ENCODE measurements around the gene PTDSS2. TPM values are rescaled to one million over a fixed set of nuclear protein-coding genes. Genes with fewer than 3 reads are reported as not detected.

The PTDSS2 gene
- total and polyA plus RNA-seq, 4 experiments from 2014 or later: 5.5 to 26.1 (median 14.8) TPM

DNA sequence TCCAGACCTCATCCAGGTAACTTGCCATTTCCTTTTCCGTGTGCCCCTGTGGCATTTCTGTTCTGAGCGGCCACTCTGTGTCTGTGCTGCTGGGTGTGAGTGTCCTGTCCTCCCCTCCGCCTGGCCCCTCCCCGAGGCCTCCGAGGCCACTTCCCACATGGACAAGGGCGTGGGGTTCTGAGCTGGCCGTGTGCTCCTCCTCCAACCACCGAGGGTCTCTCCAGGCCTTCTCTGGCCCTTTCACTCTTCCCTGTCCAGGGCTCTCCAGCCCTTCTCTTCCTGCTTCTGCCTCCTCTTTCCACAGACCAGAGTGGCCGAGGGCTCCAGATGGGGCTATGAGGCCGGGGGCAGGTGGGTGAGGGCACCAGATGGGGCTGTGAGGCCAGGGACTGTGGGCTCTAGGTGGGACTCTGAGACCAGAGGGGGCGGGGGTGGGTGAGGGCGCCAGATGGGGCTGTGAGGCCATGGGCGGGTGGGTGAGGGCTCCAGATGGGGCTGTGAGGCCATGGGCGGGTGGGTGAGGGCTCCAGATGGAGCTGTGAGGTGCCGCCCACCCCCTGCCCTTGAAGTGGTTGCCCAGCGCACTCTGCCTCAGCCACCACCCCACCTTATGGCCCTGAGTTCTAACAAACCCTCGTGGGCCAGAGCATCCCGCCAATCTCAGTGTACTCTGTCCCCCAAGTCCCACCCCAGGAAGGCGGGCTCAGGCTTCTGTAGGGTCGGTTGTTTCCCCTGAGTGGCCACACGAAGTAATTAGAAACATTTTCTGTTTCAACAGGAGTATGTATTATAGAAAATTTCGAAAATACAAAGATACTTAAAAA is 24.1 kb downstream of the PTDSS2 start:
- Mint-ChIP-seq H3K27ac (no peak overlapping the region), H3K9me3 (no peaks in the 10 kb centered on the region), H3K4me1 (peaks cover 0 to 2% (median 0%) of the 10 kb centered on the region in 4 donors), H3K4me3 (no peak overlapping the region), H3K36me3 (no peaks in the 10 kb centered on the region), H3K27me3 (no peaks in the 10 kb centered on the region)
- CTCF ChIA-PET (ENCODE audit: partially characterized antibody): no interaction called here
- intact Hi-C loops (cut with micrococcal nuclease): no loop called here
- POLR2A ChIA-PET (ENCODE audit: partially characterized antibody): interaction anchor here (1.3 kb wide), 1 partner anchor 9 kb away, joined by 3 read pairs; no protein-coding TSS in a partner anchor
- DNase-seq: no peak
- H3K4me1 ChIP-seq (ENCODE audit: insufficient read depth, low read length): no peaks in the 10 kb centered on the region
- H3K4me3 ChIP-seq (ENCODE audit: low read length in 2 of 2): no peak overlapping the region
- no peaks in the 10 kb centered on the region for H3K27me3 ChIP-seq (ENCODE audit: insufficient read depth, low read length)
- no peaks in the 10 kb centered on the region for H3K36me3 ChIP-seq (ENCODE audit: insufficient read depth, low read length)
- no peaks in the 10 kb centered on the region for H3K9me3 ChIP-seq (ENCODE audit: control insufficient read depth in 1 of 2, low read length in 2 of 2)
- H3K27ac ChIP-seq (ENCODE audit: low read depth, low read length): no peak overlapping the region

DNA sequence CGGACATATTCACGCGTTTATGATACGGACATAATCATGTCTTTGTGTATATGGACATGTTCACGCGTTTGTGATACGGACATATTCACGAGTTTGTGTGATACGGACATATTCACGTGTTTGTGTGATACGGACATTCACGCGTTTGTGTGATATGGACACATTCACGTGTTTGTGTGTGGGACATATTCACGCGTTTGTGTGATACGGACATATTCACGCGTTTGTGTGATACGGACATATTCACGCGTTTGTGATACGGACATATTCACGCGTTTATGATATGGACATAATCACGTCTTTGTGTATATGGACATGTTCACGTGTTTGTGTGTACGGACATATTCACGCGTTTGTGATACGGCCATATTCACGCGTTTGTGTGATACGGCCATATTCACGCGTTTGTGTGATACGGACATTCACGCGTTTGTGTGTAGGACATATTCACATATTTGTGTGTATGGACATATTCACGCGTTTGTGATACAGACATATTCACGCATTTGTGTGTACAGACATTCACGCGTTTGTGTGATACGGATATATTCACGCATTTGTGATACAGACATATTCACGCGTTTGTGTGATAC is 24.9 kb downstream of the PTDSS2 start:
- no peaks in the 10 kb centered on the region for H3K36me3 Mint-ChIP-seq
- H3K27me3 Mint-ChIP-seq: no peaks in the 10 kb centered on the region
- no peaks in the 10 kb centered on the region for H3K27me3 ChIP-seq (ENCODE audit: insufficient read depth, low read length)
- no peak overlapping the region for H3K4me3 Mint-ChIP-seq
- no peaks in the 10 kb centered on the region for H3K4me1 ChIP-seq (ENCODE audit: insufficient read depth, low read length)
- H3K9me3 Mint-ChIP-seq: no peaks in the 10 kb centered on the region
- no peaks in the 10 kb centered on the region for H3K9me3 ChIP-seq (ENCODE audit: control insufficient read depth in 1 of 2, low read length in 2 of 2)
- H3K27ac Mint-ChIP-seq: no peak overlapping the region
- no peak overlapping the region for H3K4me3 ChIP-seq (ENCODE audit: low read length in 2 of 2)
- no peak for DNase-seq
- H3K36me3 ChIP-seq (ENCODE audit: insufficient read depth, low read length): no peaks in the 10 kb centered on the region
- intact Hi-C loops (cut with micrococcal nuclease): no loop called here
- H3K27ac ChIP-seq (ENCODE audit: low read depth, low read length): no peak overlapping the region
- CTCF ChIA-PET (ENCODE audit: partially characterized antibody): no interaction called here
- POLR2A ChIA-PET (ENCODE audit: partially characterized antibody): no interaction called here
- peaks cover 0 to 2% (median 0%) of the 10 kb centered on the region in 4 donors for H3K4me1 Mint-ChIP-seq

DNA sequence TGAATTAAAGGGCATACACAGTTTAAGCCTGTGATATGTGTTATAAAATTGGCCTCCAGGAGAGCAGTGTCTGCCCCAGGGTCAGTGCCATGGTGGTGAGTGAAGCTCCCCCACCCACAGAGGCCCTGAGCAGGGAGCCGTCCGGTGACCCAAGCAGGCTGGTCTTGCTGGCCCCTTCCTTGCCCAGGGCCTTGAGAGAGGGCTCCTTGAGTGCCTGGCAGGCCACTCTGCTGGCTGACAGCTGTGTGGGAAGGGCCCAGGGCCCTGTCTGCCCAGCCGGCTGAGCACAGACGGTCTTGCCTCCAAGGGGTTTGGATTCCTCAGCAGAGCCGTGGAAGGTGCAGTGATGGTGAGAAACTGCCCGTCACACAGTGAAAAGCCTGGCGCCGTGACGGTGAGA is 25.9 kb downstream of the PTDSS2 start:
- H3K27ac ChIP-seq (ENCODE audit: low read depth, low read length): no peak overlapping the region
- H3K36me3 Mint-ChIP-seq: no peaks in the 10 kb centered on the region
- H3K27me3 Mint-ChIP-seq: no peaks in the 10 kb centered on the region
- H3K4me1 Mint-ChIP-seq: no peaks in the 10 kb centered on the region
- intact Hi-C loops (cut with micrococcal nuclease): no loop called here
- H3K9me3 Mint-ChIP-seq: no peaks in the 10 kb centered on the region
- H3K9me3 ChIP-seq (ENCODE audit: control insufficient read depth in 1 of 2, low read length in 2 of 2): no peaks in the 10 kb centered on the region
- ChIA-PET POLR2A (ENCODE audit: partially characterized antibody) (no interaction called here), CTCF (ENCODE audit: partially characterized antibody) (no interaction called here)
- no peak overlapping the region for H3K27ac Mint-ChIP-seq
- no peaks in the 10 kb centered on the region for H3K27me3 ChIP-seq (ENCODE audit: insufficient read depth, low read length)
- H3K4me3 ChIP-seq (ENCODE audit: low read length in 2 of 2): no peak overlapping the region
- H3K4me3 Mint-ChIP-seq: no peak overlapping the region
- no peak for DNase-seq
- no peaks in the 10 kb centered on the region for H3K36me3 ChIP-seq (ENCODE audit: insufficient read depth, low read length)
- H3K4me1 ChIP-seq (ENCODE audit: insufficient read depth, low read length): no peaks in the 10 kb centered on the region

DNA sequence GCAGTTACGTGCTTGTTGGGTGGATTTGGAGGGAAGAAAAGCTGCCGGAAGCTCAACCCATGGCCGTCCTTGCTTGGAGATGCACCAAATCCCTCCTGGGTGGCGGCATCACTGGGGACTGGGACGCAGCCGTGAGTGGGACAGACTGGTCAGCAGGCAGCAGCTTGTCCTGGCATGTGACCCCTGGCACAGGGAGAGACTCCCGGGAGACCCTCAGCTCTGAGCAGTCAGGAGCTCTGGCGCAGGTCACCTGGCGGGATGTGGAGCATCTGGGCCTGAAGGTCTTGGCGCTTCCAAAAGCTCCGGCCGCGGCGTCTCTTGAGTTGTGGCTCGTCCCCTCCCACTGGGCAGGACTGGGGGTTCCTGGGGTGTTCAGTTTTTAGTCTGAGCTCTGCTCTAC is 26.3 kb downstream of the PTDSS2 start:
- H3K4me3 ChIP-seq (ENCODE audit: low read length in 2 of 2): no peak overlapping the region
- no peaks in the 10 kb centered on the region for H3K9me3 Mint-ChIP-seq
- DNase-seq: no peak
- H3K9me3 ChIP-seq (ENCODE audit: control insufficient read depth in 1 of 2, low read length in 2 of 2): no peaks in the 10 kb centered on the region
- no peaks in the 10 kb centered on the region for H3K4me1 ChIP-seq (ENCODE audit: insufficient read depth, low read length)
- no peaks in the 10 kb centered on the region for H3K4me1 Mint-ChIP-seq
- intact Hi-C loops (cut with micrococcal nuclease): no loop called here
- CTCF ChIA-PET (ENCODE audit: partially characterized antibody): no interaction called here
- H3K36me3 ChIP-seq (ENCODE audit: insufficient read depth, low read length): no peaks in the 10 kb centered on the region
- H3K27me3 Mint-ChIP-seq: no peaks in the 10 kb centered on the region
- no peak overlapping the region for H3K27ac ChIP-seq (ENCODE audit: low read depth, low read length)
- no peak overlapping the region for H3K4me3 Mint-ChIP-seq
- no peaks in the 10 kb centered on the region for H3K27me3 ChIP-seq (ENCODE audit: insufficient read depth, low read length)
- POLR2A ChIA-PET (ENCODE audit: partially characterized antibody): no interaction called here
- no peaks in the 10 kb centered on the region for H3K36me3 Mint-ChIP-seq
- no peak overlapping the region for H3K27ac Mint-ChIP-seq

DNA sequence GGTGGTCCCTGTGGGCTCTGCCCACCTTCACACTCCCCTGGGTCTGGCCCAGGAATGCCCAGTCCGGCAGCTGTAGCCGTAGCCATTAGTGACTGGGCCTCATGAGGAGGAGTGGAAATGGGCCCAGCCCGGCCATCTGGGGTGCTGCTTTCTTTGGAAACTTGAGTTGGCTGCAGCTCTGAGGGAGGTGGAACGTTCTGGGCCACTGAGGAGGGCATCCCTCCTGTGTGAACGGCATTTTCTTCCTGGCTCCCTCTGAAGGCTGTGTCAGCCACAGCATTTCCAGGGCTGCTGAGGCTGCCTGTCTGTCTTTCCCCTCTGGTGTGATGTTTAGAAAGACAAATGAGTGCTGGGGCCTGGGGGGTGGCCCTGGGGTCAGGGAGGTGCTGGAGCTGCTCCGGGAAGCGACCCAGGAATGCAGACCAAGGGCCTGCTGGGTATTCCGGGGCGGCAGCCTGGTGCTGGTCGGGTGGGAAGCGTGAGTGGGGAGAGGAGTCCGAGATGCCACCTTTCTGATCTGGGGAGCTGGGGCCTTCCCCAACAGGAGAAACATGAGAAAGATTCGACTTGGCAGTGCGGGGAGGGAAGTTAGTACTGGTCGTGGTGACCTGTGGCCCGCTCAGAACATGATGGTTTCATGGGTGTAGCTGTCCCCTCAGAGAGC is 27.1 kb downstream of the PTDSS2 start:
- DNase-seq: no peak
- Mint-ChIP-seq H3K27ac (no peak overlapping the region), H3K36me3 (no peaks in the 10 kb centered on the region), H3K9me3 (no peaks in the 10 kb centered on the region), H3K4me1 (no peaks in the 10 kb centered on the region), H3K4me3 (no peak overlapping the region), H3K27me3 (no peaks in the 10 kb centered on the region)
- no peaks in the 10 kb centered on the region for H3K4me1 ChIP-seq (ENCODE audit: insufficient read depth, low read length)
- H3K9me3 ChIP-seq (ENCODE audit: control insufficient read depth in 1 of 2, low read length in 2 of 2): no peaks in the 10 kb centered on the region
- CTCF ChIA-PET (ENCODE audit: partially characterized antibody): no interaction called here
- no peak overlapping the region for H3K27ac ChIP-seq (ENCODE audit: low read depth, low read length)
- H3K4me3 ChIP-seq (ENCODE audit: low read length in 2 of 2): no peak overlapping the region
- POLR2A ChIA-PET (ENCODE audit: partially characterized antibody): no interaction called here
- H3K36me3 ChIP-seq (ENCODE audit: insufficient read depth, low read length): no peaks in the 10 kb centered on the region
- no peaks in the 10 kb centered on the region for H3K27me3 ChIP-seq (ENCODE audit: insufficient read depth, low read length)
- intact Hi-C loops (cut with micrococcal nuclease): no loop called here

DNA sequence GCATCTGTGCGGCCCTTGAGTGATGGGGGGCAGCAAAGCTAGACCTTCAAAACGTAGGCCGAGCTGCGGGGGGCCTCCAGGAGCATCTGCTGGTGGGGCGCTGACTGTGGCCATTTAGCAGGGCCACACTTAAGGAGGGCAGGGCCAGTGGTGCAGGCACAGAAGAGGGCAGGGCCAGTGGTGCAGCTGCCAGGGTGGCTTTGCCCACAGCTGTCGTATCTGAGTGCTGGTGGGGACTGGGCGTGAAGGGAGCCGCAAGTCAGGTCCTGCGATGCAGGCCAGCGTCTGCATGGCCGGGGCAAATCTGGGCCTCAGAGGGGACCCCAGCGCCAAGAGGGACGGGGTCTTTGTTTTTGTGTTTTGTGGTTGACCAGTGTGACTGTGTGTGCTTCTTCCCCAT is 29.2 kb downstream of the PTDSS2 start:
- no peaks in the 10 kb centered on the region for H3K4me1 Mint-ChIP-seq
- H3K27ac ChIP-seq (ENCODE audit: low read depth, low read length): no peak overlapping the region
- no peaks in the 10 kb centered on the region for H3K4me1 ChIP-seq (ENCODE audit: insufficient read depth, low read length)
- DNase-seq: no peak
- H3K4me3 Mint-ChIP-seq: no peak overlapping the region
- H3K4me3 ChIP-seq (ENCODE audit: low read length in 2 of 2): no peak overlapping the region
- no peaks in the 10 kb centered on the region for H3K36me3 Mint-ChIP-seq
- ChIA-PET CTCF (ENCODE audit: partially characterized antibody) (interaction anchor here (1.6 kb wide), 1 partner anchor 29 kb away, joined by 3 read pairs; no protein-coding TSS in a partner anchor), POLR2A (ENCODE audit: partially characterized antibody) (no interaction called here)
- H3K27ac Mint-ChIP-seq: no peak overlapping the region
- no peaks in the 10 kb centered on the region for H3K27me3 Mint-ChIP-seq
- intact Hi-C loops (cut with micrococcal nuclease): no loop called here
- H3K9me3 ChIP-seq (ENCODE audit: control insufficient read depth in 1 of 2, low read length in 2 of 2): no peaks in the 10 kb centered on the region
- no peaks in the 10 kb centered on the region for H3K36me3 ChIP-seq (ENCODE audit: insufficient read depth, low read length)
- H3K27me3 ChIP-seq (ENCODE audit: insufficient read depth, low read length): no peaks in the 10 kb centered on the region
- H3K9me3 Mint-ChIP-seq: no peaks in the 10 kb centered on the region

DNA sequence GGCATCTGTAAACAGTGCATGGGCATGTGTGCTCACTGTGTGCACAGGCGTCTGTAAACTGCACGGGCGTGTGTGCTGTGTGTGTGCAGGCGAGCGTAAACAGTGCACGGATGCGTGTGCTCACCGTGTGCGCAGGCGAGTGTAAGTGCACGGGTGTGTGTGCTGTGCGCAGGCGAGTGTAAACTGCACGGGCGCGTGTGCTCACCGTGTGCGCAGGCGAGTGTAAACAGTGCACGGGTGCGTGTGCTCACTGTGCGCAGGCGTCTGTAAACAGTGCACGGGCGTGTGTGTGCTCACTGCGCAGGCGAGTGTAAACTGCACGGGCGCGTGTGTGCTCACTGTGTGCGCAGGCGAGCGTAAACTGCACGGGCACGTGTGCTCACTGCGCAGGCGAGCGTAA is 34.5 kb downstream of the PTDSS2 start:
- POLR2A ChIA-PET (ENCODE audit: partially characterized antibody): no interaction called here
- no peak overlapping the region for H3K4me3 ChIP-seq (ENCODE audit: low read length in 2 of 2)
- Mint-ChIP-seq H3K27me3 (no peaks in the 10 kb centered on the region), H3K4me1 (no peaks in the 10 kb centered on the region), H3K36me3 (no peaks in the 10 kb centered on the region), H3K9me3 (no peaks in the 10 kb centered on the region), H3K4me3 (no peak overlapping the region), H3K27ac (no peak overlapping the region)
- no peaks in the 10 kb centered on the region for H3K4me1 ChIP-seq (ENCODE audit: insufficient read depth, low read length)
- no peaks in the 10 kb centered on the region for H3K9me3 ChIP-seq (ENCODE audit: control insufficient read depth in 1 of 2, low read length in 2 of 2)
- H3K36me3 ChIP-seq (ENCODE audit: insufficient read depth, low read length): no peaks in the 10 kb centered on the region
- no peak overlapping the region for H3K27ac ChIP-seq (ENCODE audit: low read depth, low read length)
- CTCF ChIA-PET (ENCODE audit: partially characterized antibody): no interaction called here
- intact Hi-C loops (cut with micrococcal nuclease): no loop called here
- no peak for DNase-seq
- no peaks in the 10 kb centered on the region for H3K27me3 ChIP-seq (ENCODE audit: insufficient read depth, low read length)

Data from CD4-positive, alpha-beta memory T cell (primary cell).